A673 (cell line): ENCODE measurements around the gene GGT7.

ENCODE experiments used
- EZH2 ChIP-seq: fragments of 200-600 bp; sonication (generic); IDR thresholded peaks from 2 replicates; pipeline ENCODE4 v1.6.1; 2017; ENCODE audit warnings: borderline replicate concordance, low read depth, mild to moderate bottlenecking, mixed read lengths, antibody characterized with exemption, low read length; ENCODE audit not compliant: poor library complexity, severe bottlenecking
- TF ChIP-seq, protein P1 (sequence below): fragments of 300-800, 200-600 bp; sonication (generic); conservative IDR thresholded peaks from 2 replicates; pipeline ENCODE4 v1.5.1; 2017; ENCODE audit warnings: low read depth, mild to moderate bottlenecking, antibody characterized with exemption, low read length, moderate library complexity, mixed read lengths

- TF ChIP-seq, protein P1, sequence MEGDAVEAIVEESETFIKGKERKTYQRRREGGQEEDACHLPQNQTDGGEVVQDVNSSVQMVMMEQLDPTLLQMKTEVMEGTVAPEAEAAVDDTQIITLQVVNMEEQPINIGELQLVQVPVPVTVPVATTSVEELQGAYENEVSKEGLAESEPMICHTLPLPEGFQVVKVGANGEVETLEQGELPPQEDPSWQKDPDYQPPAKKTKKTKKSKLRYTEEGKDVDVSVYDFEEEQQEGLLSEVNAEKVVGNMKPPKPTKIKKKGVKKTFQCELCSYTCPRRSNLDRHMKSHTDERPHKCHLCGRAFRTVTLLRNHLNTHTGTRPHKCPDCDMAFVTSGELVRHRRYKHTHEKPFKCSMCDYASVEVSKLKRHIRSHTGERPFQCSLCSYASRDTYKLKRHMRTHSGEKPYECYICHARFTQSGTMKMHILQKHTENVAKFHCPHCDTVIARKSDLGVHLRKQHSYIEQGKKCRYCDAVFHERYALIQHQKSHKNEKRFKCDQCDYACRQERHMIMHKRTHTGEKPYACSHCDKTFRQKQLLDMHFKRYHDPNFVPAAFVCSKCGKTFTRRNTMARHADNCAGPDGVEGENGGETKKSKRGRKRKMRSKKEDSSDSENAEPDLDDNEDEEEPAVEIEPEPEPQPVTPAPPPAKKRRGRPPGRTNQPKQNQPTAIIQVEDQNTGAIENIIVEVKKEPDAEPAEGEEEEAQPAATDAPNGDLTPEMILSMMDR: no peak
- TF ChIP-seq EZH2: no peak
Observed at GRCh38 chr20:34873583-34874093, 982 bp upstream of the GGT7 start.
